B cell (primary cell): ENCODE measurements around the gene ANKRD49. TPM values are rescaled to one million over a fixed set of nuclear protein-coding genes. Genes with fewer than 3 reads are reported as not detected.

Experiments used
- ATAC-seq: fragments of 200-7000 bp; cut with Tn5 transposase; one replicate; pipeline ENCODE4 v1.10.0; 2021; ENCODE audit warnings: low read depth, mild to moderate bottlenecking, moderate number of reproducible peaks, moderate library complexity
- CTCF ChIA-PET: fragments of 350-600 bp; sonication (Branson Sonifier 250); formaldehyde crosslinking; loops from one replicate; lab custom pipeline; 2021; ENCODE audit warnings: antibody characterized with exemption, inconsistent platforms; lab: Charles Lee
- POLR2A ChIA-PET: fragments of 350-600 bp; sonication (Branson Sonifier 250); formaldehyde crosslinking; loops from one replicate; lab custom pipeline; 2021; ENCODE audit warnings: antibody characterized with exemption; lab: Charles Lee
- DNase-seq: peaks from one replicate; pipeline ENCODE4 v3.0.0; 2013
- H2AFZ ChIP-seq: 2 replicates; pipeline ENCODE4 v1.6.1; 2012; ENCODE audit warnings: mild to moderate bottlenecking, low read depth, low read length; ENCODE audit not compliant: insufficient read depth, poor library complexity, severe bottlenecking
- H3K27ac ChIP-seq, 2 donors: 1 replicate in 1 of 2; 2 replicates in 1 of 2; pipeline ENCODE4 v1.5.1; 2012 to 2013; ENCODE audit warnings: low read length in 2 of 2, mild to moderate bottlenecking in 2 of 2, moderate library complexity in 1 of 2
- H3K27me3 ChIP-seq, 4 experiments: fragments of 200-600 bp in 1 of 4; sonication (generic) in 1 of 4; replicated peaks in 1 of 4; 1 replicate in 2 of 4; 2 replicates in 2 of 4; pipeline versions ENCODE4 v1.6.1 to v1.7.0; 2013 to 2016; ENCODE audit warnings: low read length in 3 of 4, mild to moderate bottlenecking in 2 of 4, mixed read lengths in 1 of 4, moderate library complexity in 1 of 4; ENCODE audit not compliant: insufficient read depth in 4 of 4, control insufficient read depth in 3 of 4; ENCODE audit errors: control extremely low read depth in 1 of 4
- H3K36me3 ChIP-seq, 2 experiments: replicated peaks in 1 of 2; 1 replicate in 1 of 2; 2 replicates in 1 of 2; pipeline versions ENCODE4 v1.6.1 to v1.7.1; 2013; ENCODE audit warnings: low read length in 1 of 2; ENCODE audit not compliant: insufficient read depth in 2 of 2, control insufficient read depth in 1 of 2; ENCODE audit errors: control extremely low read depth in 1 of 2, extremely low read depth in 1 of 2
- H3K4me1 ChIP-seq, 2 donors: fragments of 200-600 bp in 1 of 2; sonication (generic) in 1 of 2; 1 replicate in 1 of 2; 2 replicates in 1 of 2; pipeline versions ENCODE4 v1.5.1 to v1.6.1; 2013 to 2017; ENCODE audit warnings: low read length in 2 of 2; ENCODE audit not compliant: control insufficient read depth in 2 of 2, insufficient read depth in 2 of 2
- H3K4me2 ChIP-seq: replicated peaks from 2 replicates; pipeline ENCODE3; 2012; ENCODE audit warnings: mild to moderate bottlenecking, low read depth, low read length; ENCODE audit not compliant: poor library complexity, severe bottlenecking
- H3K4me3 ChIP-seq, 5 experiments: fragments of 200-600 bp in 1 of 5; sonication (generic) in 1 of 5; 1 replicate in 3 of 5; 2 replicates in 2 of 5; pipeline versions ENCODE4 v1.5.1 to v1.7.0; 2011 to 2016; ENCODE audit warnings: low read length in 4 of 5, mild to moderate bottlenecking in 4 of 5, low read depth in 2 of 5, control low read depth in 1 of 5, moderate library complexity in 1 of 5; ENCODE audit not compliant: insufficient read depth in 1 of 5; ENCODE audit errors: control extremely low read depth in 1 of 5, extremely low read depth in 1 of 5
- H3K79me2 ChIP-seq: fragments of 200-600 bp; sonication (generic); one replicate; pipeline ENCODE4 v1.6.0; 2016; ENCODE audit warnings: low read length; ENCODE audit not compliant: control insufficient read depth, insufficient read depth
- H3K9ac ChIP-seq: fragments of 200-600 bp; sonication (generic); 2 replicates; pipeline ENCODE4 v1.6.1; 2017; ENCODE audit warnings: mild to moderate bottlenecking, low read length, moderate library complexity
- H3K9me3 ChIP-seq, 3 donors: one replicate each; pipeline versions ENCODE4 v1.6.1 to v1.7.1; 2013; ENCODE audit warnings: low read length in 2 of 3; ENCODE audit not compliant: control insufficient read depth in 2 of 3, insufficient read depth in 1 of 3; ENCODE audit errors: control extremely low read depth in 1 of 3
- H4K20me1 ChIP-seq: 2 replicates; pipeline ENCODE4 v1.6.0; 2012; ENCODE audit warnings: mild to moderate bottlenecking, low read length; ENCODE audit not compliant: insufficient read depth, control insufficient read depth, poor library complexity, severe bottlenecking
- H3K27ac Mint-ChIP-seq: one replicate; pipeline ENCODE4 v1.8.0; 2021; ENCODE audit warnings: mixed read lengths
- H3K27me3 Mint-ChIP-seq: one replicate; pipeline ENCODE4 v1.8.0; 2021; ENCODE audit warnings: mixed read lengths
- H3K4me1 Mint-ChIP-seq: one replicate; pipeline ENCODE4 v1.8.0; 2021; ENCODE audit warnings: mixed read lengths
- H3K4me3 Mint-ChIP-seq: one replicate; pipeline ENCODE4 v1.8.0; 2021; ENCODE audit warnings: mixed read lengths
- H3K9me3 Mint-ChIP-seq: one replicate; pipeline ENCODE4 v1.8.0; 2022; ENCODE audit warnings: mixed read lengths; ENCODE audit not compliant: insufficient read depth
- EZH2 ChIP-seq: IDR thresholded peaks from 2 replicates; pipeline ENCODE4 v1.6.1; 2012; ENCODE audit warnings: borderline replicate concordance, low read depth, mild to moderate bottlenecking, moderate library complexity, low read length; ENCODE audit not compliant: insufficient read depth, poor library complexity, severe bottlenecking
- WGBS: methylation state at CpG from one replicate; pipeline ENCODE4 v1.1.5; 2013; ENCODE audit warnings: missing lambda C conversion rate; ENCODE audit not compliant: insufficient coverage; 5-methylcytosine and 5-hydroxymethylcytosine counted together
- intact Hi-C: fragments of 100-400 bp; cut with micrococcal nuclease; formaldehyde crosslinking; loops from one replicate; pipeline ENCODE4 v1.10.0; 2022
- polyA plus RNA-seq: library from polyadenylated mRNA; depleted of rRNA; stranded (reverse); fragments of >200 nt; gene quantifications from 2 replicates; pipeline ENCODE4 v1.2.3, GENCODE V29; 2012
- total RNA-seq, 2 donors: library from RNA; stranded (reverse); fragments of 120-200 nt in 1 of 2; gene quantifications; 1 replicate in 1 of 2; 2 replicates in 1 of 2; pipeline versions ENCODE4 v1.2.3 to v1.2.4, GENCODE V29; 2013 to 2022
- TF ChIP-seq, protein P1 (sequence below): fragments of 200-600 bp; IDR thresholded peaks from one replicate; pipeline ENCODE4 v1.8.0; 2022; ENCODE audit warnings: antibody characterized with exemption, mild to moderate bottlenecking

Gene ANKRD49
- total and polyA plus RNA-seq, 2 donors (not counting 1 experiment from before 2014, with no cell fraction given), result 21.3 to 51.4 TPM

GRCh38 chr11:94533696-94534630 is 40.2 kb downstream of the ANKRD49 start:
- Histone ChIP-seq H4K20me1 (no peaks in the 10 kb centered on the region), H3K4me3 (no peak overlapping the region), H3K4me2 (no peak overlapping the region), H3K79me2 (no peaks in the 10 kb centered on the region), H3K27me3 (peaks cover 0 to 8% (median 0%) of the 10 kb centered on the region in 4 experiments), H3K9me3 (no peaks in the 10 kb centered on the region), H3K36me3 (no peaks in the 10 kb centered on the region), H3K27ac (no peak overlapping the region), H3K4me1 (no peaks in the 10 kb centered on the region), H2AFZ (no peak overlapping the region), H3K9ac (no peak overlapping the region)
- ChIA-PET CTCF (interaction anchor here (1.2 to 1.6 kb wide), 2 partner anchors 15 to 17 kb away, joined by 4 read pairs; no protein-coding TSS in a partner anchor), POLR2A (no interaction called here)
- no peak overlapping the region for H3K4me3 Mint-ChIP-seq
- intact Hi-C loops, result no loop called here
- H3K9me3 Mint-ChIP-seq, result no peaks in the 10 kb centered on the region
- WGBS, result 83% methylated on average over 2 of the region's 6 CpGs
- no peak overlapping the region for H3K27ac Mint-ChIP-seq
- ATAC-seq (no peak), DNase-seq (no peak)
- TF ChIP-seq, protein P1, sequence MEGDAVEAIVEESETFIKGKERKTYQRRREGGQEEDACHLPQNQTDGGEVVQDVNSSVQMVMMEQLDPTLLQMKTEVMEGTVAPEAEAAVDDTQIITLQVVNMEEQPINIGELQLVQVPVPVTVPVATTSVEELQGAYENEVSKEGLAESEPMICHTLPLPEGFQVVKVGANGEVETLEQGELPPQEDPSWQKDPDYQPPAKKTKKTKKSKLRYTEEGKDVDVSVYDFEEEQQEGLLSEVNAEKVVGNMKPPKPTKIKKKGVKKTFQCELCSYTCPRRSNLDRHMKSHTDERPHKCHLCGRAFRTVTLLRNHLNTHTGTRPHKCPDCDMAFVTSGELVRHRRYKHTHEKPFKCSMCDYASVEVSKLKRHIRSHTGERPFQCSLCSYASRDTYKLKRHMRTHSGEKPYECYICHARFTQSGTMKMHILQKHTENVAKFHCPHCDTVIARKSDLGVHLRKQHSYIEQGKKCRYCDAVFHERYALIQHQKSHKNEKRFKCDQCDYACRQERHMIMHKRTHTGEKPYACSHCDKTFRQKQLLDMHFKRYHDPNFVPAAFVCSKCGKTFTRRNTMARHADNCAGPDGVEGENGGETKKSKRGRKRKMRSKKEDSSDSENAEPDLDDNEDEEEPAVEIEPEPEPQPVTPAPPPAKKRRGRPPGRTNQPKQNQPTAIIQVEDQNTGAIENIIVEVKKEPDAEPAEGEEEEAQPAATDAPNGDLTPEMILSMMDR, result no peak
- no peak for TF ChIP-seq EZH2
- H3K27me3 Mint-ChIP-seq, result peaks cover 29% of the 10 kb centered on the region
- H3K4me1 Mint-ChIP-seq, result no peaks in the 10 kb centered on the region

DNA sequence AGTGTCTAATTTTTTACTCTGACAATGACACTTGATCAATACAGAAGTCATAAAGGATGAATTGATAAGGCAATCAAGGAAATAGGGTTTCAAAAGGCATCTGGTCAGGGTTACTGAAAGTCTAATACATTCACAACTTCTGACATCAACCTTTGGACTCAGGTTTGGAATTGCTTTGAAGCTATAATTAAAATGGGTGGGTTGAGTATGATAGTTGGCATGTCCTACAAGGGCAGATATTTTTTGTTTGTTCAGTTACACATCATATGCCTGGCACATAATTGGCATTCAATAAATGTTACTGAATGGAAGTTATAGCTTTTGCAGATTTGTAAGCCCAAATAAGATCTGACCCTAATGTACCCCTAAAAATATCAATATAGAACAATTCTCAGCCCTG is 42.6 kb downstream of the ANKRD49 start:
- Histone ChIP-seq H3K9ac (no peak overlapping the region), H4K20me1 (no peaks in the 10 kb centered on the region), H3K36me3 (no peaks in the 10 kb centered on the region), H3K4me3 (no peak overlapping the region), H3K4me2 (no peak overlapping the region), H3K27me3 (peaks cover 0 to 8% (median 0%) of the 10 kb centered on the region in 4 experiments), H3K79me2 (no peaks in the 10 kb centered on the region), H2AFZ (no peak overlapping the region), H3K27ac (no peak overlapping the region), H3K4me1 (no peaks in the 10 kb centered on the region), H3K9me3 (no peaks in the 10 kb centered on the region)
- DNase-seq, result no peak
- ChIA-PET CTCF (interaction anchor here (1.6 to 2.8 kb wide), 2 partner anchors 16 to 31 kb away, joined by 3 to 11 read pairs; no protein-coding TSS in a partner anchor), POLR2A (no interaction called here)
- H3K4me1 Mint-ChIP-seq, result no peaks in the 10 kb centered on the region
- TF ChIP-seq, protein P1, result no peak
- TF ChIP-seq EZH2, result no peak
- intact Hi-C loops, result no loop called here
- no peaks in the 10 kb centered on the region for H3K9me3 Mint-ChIP-seq
- no peak overlapping the region for H3K4me3 Mint-ChIP-seq
- ATAC-seq, result no peak
- H3K27me3 Mint-ChIP-seq, result peaks cover 29% of the 10 kb centered on the region
- H3K27ac Mint-ChIP-seq, result no peak overlapping the region
